NK-92 treated with Interleukin-12 subunit alpha and Interleukin-12 subunit beta, amount 100 ng/mL, for 24 hours (cell line): ENCODE measurements around the gene SLC24A3.
A peak's percentile ranks its signal among the peaks of the same experiment; 100 is the strongest.

ENCODE experiments used
- DNase-seq: peaks from one replicate; lab custom pipeline; 2025; lab: John Stamatoyannopoulos, UW

The SLC24A3 gene

DNA sequence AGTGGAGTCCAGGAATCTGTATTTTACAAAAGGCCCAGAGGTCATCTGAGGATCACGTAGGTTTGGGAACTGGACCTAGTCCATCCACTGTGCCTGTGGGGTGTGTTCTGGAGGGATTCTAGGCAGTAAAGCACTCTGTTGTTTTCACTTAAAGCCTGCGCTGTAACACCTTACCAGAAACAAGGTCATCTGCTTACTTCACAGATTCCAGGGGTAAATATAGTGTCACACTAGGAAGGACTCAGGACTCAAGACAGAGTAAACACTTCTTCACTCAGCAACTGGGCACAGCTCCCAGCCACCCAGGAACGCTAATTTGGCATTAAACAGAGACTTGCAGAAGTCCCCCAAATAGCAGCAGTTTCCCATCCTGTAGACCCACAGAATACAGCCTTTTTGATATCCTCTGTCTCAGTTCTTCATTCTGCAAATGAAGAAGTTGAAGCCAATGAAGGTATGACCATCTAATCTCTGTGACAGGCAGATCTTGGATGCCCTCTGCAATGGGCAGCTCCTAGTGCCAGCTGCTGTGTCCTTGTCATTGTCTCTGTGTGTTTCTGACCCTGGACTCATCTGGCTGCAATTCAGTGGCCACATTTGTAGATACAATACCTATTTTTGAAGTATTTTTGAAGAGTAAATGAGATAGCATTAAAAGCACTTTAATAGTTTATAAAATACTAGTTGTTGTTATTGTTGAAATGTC lies 129.1 kb downstream of the SLC24A3 start:
- DNase-seq = no peak

DNA sequence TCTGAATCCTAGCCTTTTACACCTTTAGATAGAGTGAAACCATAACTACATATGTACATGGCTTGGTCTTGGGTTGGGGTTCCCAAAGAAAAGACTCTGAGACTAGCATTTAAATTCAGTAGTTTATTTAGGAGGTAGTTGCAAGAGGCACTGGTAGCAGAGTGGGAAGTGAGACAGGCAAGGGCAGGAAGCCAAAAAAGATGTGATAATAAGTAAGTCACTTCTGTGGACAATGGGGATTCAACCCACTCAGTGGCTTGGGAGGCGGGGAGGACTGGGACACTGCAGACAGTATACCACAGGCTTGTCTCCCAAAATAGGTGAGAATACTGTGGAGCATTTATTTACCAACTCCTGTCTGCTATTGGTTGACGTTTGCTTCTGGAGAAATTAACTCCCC lies 131.9 kb downstream of the SLC24A3 start:
- DNase-seq = no peak

DNA sequence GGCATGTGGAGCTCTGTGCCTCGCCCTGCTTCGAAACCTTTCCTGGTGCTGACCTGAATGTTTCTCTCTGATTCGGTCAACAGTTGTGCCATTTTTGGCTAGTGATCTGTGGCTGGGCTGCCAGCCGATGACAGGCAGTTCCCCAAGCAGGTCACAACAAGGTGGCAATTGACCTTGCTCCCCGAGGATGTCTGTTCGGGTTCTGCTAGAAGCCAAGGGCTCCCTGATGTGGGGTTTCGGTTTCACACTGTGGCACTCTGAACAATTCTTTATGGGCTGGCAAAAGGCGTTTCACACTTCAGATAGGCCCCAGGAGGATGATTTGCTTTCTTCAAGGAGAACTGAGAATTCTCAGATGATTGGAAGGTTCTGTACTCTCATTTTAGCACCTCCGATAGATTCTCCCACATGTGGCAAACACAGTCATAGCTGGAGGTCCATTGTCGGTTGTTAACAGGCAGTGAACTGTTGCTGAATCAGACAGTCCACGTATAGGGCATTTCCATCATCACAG lies 135.6 kb downstream of the SLC24A3 start:
- peak; percentile 61 for DNase-seq

DNA sequence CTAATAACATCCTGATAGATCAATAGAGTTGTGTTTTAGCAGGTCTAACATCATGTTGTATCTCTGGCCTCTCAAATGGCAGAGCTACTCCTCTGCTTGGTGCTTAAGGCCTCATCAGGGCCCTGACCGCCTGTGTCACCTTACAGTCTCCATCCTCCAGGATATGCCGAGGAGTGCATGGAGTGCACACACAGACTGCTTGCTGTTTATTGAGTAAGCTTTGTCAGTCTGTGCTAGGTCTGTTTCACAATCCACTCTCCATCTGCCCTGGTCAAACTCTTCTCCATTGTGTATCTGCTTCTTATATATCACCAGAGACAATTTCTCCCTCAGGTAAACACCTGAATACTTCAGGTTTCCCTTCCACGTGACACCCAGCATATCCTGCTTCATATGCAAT lies 136.1 kb downstream of the SLC24A3 start:
- DNase-seq = no peak

DNA sequence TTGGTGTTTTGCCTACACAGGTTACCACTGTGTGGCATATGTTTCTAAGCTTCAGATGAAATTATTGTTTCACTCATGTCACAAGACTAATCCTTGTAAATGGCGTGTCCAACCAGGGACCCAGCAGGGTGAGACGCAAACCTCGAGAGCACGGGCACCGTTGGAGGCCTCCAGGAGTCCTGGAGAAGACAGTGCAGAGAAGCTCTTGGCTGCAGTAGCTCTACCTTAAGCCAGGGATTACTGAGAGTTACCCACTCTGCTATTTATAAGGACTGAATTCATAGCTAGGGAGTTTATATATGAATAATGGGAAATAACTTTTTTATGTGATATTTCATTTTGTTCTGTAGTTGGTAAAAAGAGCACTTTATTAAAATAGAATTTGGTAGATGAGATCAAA lies 137.4 kb downstream of the SLC24A3 start:
- DNase-seq = no peak

DNA sequence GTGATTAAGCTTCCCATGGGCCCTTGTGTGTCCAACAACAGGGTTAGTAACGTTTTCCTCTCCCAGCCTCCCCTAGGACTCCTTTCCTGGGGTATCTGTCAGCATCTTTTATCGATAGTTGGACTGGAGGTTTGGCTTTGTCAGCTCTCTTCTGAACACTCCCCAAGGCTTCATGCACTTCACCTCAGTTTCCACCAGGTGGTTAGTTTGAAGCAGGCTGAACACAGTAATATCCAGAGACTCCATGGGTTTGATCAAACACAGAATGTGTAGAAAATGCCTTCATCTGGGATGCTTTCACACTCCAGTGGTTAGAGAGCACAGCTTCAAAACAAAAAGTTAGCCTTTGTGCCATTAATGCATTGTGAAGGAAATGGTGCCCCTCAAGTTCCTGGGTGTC lies 139.1 kb downstream of the SLC24A3 start:
- no peak for DNase-seq

DNA sequence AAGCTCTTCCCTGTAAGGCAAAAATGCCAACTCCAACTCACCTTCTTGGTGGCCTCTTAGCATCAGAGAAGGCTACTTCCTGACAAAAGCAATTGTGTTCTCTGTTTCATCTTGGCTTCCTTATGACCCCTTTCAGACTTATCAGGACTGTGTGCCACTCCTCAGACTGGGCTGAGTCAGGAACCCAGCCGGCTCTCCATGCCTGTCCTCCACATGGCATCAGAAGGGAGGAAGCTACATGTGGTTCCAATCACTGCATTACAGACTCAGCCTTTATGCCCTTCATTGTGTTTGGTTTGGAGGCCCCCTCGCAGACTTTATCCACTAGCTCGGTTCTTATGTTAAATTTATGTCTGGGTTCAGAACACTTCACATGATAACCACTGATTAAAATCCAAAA lies 142.5 kb downstream of the SLC24A3 start:
- no peak for DNase-seq

DNA sequence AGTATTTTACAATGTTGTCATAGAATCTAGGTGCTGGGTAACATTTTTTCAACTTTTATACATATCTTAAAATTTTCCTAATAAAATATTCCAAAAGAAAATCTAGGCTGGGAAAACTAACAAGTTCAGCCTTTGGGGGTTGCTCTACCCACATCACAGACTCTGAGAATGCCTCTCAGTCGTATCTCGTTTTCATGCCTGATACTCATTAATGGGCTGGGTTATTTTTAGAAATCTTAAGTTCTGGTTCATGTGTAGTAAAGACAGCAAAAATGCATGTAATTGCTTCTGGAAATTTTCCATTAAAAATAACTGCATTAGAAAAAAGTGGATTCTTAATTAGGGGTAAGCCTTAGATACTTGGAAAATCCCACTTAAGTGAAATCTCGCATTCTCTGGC lies 149.3 kb downstream of the SLC24A3 start:
- no peak for DNase-seq

DNA sequence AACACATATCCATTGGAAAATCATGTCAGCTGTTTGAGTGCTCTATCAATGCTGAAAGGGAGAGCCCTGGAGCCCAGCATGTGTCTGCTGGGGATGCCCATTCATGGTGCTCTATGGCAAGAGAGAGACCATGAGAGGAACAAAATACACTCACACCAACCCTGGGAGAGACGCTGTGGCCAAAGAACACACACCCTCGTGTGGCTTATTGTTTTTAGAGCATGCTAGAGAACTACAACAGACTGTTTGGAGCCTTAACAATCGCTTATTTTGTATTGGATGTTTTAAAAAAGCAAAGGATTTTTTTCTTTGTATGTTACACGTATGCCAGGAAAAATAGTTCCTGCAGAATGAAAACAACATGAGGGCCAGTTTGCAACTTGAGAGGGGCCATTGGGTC lies 151.0 kb downstream of the SLC24A3 start:
- DNase-seq = no peak

DNA sequence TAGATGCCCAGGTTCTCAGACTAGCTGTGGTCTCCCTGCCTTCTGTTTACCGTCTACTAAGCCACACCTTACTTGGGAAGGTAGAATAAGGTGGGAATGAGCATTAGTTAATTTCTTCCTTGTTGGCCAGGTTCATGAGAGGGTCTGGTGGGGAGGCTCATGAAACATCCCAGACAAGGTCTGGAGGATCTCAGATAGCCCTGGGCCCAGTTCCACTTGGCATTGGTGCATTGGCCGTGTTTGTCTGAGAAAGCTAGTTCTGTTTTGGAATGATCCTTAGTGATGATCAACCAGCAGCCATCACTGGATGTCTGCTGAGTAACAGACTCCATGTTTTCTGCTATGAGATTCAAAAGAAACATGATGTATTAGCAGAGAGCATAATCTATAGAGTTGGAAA lies 155.1 kb downstream of the SLC24A3 start:
- no peak for DNase-seq

DNA sequence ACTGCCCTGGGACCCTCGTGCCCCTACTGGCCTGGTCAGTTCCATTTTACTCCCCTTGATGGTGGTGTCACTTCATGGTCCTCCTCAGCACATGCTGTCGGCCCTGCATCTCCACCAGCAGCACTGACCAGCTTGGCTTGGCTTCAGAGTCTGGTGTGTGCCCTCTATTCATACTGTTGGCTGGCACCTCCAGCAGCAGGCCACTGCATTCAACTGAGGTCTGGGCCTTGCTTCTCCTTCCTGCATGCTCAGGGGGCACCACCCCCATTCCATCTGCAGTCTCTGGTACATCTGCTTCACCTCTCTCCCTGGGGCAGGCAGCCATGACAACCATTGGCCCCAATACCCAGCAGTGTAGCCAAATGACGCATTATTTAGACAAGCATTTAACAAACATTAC lies 155.9 kb downstream of the SLC24A3 start:
- no peak for DNase-seq

DNA sequence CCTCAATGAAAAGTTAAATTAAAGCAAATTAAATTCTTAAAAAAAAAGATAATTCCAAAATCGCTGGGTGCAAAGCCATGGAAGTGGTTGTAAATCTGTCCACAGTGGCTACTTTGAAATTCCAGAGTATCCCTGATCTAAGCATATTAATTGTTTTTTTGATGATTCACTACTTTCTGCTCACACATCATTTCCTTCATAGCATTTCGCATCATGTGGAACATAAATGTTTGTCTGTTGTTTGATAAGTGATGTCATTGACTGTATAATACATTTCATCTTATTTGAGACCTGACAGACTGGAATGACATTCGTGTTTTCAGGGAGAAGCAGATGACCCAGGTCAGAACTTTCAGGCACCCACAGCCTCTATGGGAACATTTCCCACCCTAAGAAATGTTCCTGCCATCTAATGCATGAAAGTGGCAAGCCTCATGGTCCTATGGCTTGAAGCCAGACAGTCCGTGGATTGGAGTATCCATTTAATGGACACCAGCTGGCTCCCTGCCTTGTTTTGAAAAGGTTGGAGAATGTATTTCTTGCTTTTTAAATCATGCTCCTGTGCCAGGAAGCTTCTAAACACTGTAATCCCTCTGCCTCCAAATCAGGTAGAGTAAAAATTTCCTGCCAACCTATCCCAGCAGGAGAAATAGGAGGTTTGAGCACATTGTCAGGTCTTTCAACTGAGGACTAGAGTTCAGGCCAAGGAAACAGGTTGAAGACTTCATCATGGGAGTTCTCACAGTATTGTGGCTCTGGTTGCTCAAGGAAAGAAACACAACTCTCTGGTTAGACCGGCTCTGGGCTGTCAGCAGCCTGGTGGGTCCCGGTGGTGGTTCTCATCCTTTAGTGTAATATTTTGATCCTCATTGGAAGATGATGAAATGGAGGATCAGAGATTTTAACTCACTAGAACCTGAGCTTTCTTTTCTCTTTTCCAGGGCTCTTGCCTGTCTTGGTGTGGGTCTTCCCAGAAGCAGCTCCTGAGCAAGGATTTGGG lies 157.9 kb downstream of the SLC24A3 start:
- DNase-seq = no peak

DNA sequence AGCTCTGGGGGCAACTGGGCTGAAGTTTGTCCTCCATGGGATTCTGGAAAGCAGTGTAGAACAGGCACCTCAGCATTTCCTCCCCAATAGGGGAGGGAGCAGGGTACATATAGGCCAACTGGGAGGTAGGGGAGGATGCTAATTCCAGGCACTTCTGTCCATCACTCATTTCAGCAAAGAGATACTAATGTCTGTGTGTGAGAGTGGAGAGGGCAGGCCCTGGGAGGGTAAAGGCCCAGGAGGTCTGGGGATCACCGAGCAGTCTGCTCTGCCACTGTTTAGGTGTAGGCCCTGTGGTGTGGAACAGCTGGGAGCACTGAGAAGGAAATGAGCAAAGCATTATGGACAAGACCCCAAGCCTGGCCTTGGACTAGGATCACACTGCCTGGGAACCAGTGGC lies 158.7 kb downstream of the SLC24A3 start:
- no peak for DNase-seq

DNA sequence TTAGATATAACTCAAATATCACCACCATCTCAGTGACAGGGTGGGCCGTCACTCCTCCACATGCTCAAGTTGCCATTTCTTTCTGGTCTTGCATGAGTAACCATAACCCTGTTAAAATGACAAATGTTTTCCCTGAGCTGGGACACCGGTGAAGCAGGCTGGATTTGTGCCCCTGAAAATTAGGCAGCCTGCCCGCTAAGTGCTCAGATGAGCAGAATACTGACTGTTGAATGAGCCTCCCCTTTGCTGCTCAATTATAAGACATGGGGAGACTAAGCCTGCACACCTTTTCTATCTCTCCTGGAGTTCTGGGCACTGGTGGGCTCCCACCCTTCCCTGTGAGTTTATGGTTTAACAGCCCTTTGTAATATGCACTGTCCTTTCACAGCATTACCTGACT lies 161.8 kb downstream of the SLC24A3 start:
- no peak for DNase-seq

DNA sequence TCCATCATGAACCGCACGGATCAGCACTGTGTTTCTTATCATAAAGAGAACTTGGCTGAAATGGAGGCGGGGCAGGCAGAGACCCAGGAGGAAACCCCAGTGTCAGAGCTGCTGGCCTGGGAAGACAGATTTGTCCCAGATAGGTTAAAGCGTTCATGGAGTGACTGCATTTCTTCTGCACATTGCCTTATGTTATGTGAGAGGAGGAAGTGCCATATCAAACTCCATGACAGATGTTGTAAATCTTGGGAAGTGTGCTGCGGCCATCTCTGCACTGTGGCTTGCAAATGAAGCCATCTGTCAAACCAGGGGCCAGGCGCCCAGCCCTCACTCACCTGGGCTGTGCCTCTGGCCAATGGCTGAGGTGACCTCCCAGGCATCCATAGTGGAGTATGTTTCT lies 163.0 kb downstream of the SLC24A3 start:
- DNase-seq = no peak

DNA sequence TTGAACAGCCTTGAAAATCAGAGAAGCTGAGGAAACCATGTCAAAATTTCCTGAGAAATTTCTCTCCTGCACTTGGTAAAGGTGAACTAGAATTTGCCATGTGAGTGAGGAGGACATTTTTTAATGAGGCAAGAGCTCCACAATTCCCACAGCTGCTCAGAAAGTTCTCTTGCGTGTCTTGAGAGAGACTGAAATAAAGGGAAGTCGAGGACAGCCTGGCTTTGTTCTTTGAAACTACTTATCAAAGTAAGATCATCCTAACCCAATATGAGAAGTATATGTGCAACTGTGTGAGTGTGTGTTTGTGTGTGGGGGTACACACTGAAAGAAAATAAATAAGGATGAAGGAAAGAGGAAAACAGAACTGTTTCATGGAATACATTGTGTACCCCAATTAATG lies 163.4 kb downstream of the SLC24A3 start:
- DNase-seq = no peak

DNA sequence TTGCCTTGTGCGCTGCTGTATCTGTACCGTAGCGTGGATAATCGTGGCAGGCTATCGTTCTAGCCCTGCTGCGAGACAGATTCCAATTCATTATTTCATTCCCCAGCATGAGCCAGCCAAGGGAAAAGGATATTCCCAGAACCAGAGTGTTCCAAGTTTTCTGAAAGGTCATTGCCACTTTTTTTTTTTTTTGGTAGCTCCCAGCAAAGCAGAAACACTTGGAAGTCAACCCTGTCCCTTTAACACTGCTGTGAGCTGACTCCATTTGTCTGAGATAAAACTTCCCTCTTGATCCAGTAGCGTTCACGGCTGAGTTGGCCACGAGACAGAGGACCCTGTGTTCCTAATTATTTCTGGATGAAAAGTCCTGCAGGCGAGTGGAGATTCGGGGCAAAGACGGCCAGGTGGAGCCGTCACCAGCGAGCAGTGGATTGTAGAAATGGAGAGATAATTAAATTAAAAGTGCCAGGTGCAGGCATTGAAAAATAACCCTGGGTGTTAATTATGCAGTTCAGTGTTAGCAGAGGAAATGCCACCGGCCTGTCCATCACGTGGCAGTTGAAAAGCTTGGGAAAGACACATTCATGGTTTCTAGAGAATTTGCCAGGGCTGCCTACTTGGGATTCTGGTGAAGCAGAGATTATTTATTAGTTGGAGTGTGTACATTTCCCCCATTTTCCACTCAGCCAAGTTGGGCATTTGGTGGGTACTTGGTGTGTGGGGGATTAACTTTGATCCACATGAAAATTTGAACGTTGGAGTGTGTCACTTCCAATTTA lies 164.2 kb downstream of the SLC24A3 start:
- DNase-seq = no peak

DNA sequence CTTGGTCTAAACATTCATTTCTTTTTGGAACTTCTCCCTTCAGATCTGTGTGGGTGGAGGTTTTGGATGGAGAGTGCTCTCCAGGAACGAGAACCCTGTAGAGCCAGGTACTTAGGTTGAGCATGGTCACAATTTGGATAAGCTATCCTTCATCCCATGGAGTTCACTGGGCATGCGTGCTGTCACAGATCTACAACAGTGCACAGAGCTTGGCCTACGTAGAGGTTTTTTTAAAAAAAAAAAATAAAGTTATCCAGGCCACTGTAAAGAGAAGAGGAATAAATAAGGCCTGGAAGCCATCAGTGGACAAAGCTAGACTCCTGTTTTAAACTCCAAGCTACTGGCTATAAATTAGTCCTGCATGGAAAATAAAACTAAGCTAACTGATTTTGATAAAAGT lies 165.6 kb downstream of the SLC24A3 start:
- no peak for DNase-seq

DNA sequence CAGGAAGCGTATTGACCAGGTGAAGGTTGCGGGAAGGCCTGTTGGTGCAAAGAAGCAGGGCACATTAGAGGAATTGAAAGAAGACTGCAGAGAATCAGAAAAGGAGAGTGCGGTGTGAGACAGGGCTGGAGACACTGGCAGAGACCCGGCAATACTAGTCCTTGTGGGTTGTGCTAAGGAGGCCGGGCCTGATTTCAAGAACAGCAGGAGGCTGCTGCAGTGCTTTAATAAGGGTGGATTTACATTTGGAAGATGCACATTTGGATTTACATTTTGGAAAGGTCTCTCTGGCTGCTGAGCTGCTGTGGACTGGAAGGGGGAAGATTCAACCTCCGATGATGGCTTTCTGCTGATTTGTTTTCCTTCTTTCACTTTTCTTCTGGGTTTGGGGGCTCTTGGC lies 167.8 kb downstream of the SLC24A3 start:
- no peak for DNase-seq

DNA sequence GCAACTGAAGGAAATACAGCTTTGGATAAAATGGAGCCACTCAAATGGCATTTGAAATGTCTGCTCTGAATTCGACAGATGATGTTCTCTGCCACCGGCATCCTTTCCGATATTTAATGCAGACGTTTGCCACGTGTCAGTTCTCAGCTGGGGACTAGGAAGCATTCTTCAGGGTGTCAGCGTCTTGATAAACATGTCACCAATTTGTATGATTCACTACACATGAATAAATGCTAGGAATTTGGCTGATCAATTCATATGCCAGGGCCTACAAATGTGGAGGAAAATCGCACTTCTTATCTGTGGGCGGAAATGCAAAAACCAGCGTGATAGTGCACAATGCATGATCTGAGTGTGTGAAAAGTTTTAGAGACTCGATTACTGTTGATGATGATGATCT lies 169.5 kb downstream of the SLC24A3 start:
- DNase-seq = no peak

DNA sequence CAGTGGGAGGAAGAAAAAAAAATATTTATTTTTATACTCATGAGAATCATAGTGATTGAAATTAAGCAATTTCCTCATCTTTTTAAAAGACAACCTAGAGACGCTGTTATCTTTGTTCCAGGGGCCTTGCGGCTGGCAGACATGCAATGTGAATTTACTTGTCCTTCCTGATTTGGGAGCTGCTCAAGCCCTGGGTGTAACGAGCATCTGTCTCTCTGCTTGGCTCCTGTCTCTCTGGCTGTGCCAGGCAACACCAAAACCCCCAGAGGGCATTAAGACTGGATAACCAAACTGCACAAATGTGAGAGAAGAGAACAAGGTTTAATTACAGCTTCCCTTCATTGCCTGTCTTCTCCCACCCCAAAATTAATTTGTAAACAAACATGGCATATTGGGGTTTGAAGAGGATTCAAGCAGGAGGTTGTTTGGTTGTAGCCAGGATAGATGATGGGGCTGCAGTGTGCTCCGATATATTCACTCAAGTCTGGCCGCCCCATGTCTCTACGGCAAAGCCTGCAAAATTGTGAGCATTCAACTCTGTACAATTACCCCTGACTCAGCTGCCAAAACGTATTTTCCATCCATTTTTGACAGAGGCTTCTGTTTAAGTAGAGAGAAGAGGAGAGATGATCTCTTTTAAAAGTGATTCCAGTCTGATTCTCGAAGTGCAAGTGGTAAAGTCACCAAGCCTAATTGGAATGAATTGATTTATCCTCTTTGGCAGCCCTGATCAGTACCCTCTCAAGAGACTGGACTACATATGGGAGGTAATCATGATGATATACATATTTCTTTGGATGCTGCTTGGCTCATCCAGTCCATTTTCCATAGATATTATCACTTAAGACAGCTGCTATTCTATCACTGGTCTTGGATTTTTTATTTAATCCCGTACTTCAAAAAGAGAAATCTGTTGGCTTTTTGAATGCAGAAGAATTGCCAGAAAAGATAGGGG lies 170.2 kb downstream of the SLC24A3 start:
- DNase-seq = no peak
